BE2C (cell line): ENCODE data around the gene DSTN. TPM values are rescaled to one million over a fixed set of nuclear protein-coding genes. Genes with fewer than 3 reads are reported as not detected.

Experiments
- DNase-seq: peaks from one replicate; pipeline ENCODE4 v3.0.0-alpha.2; 2020
- H3K27me3 ChIP-seq: fragments of 250-450 bp; sonication (Bioruptor Pico); 2 replicates; pipeline ENCODE4 v1.5.1; 2020; ENCODE audit warnings: mild to moderate bottlenecking
- H3K36me3 ChIP-seq: fragments of 250-450 bp; sonication (Bioruptor Pico); 2 replicates; pipeline ENCODE4 v1.5.1; 2020; ENCODE audit warnings: mild to moderate bottlenecking
- H3K4me1 ChIP-seq: fragments of 250-450 bp; sonication (Bioruptor Pico); 2 replicates; pipeline ENCODE4 v1.5.1; 2020
- H3K4me3 ChIP-seq: 2 replicates; pipeline ENCODE4 v1.5.1; 2011; ENCODE audit warnings: low read depth, low read length
- H3K9me3 ChIP-seq: fragments of 250-450 bp; sonication (Bioruptor Pico); 2 replicates; pipeline ENCODE4 v1.5.1; 2020
- CTCF ChIP-seq: IDR thresholded peaks from 2 replicates; pipeline ENCODE4 v1.5.1; 2012; ENCODE audit warnings: mild to moderate bottlenecking, low read depth, low read length
- polyA plus RNA-seq: library from polyadenylated mRNA; unstranded; fragments of >200 nt; gene quantifications from one replicate; pipeline ENCODE4 v1.2.1, GENCODE V29; 2012; ENCODE audit warnings: low read depth, missing spikeins; ENCODE audit not compliant: insufficient read length, insufficient read depth

The DSTN gene
- 211 TPM for polyA plus RNA-seq

GRCh38 chr20:17569616-17570346 is at the start of gene DSTN:
TSS of gene DSTN (plus strand) at chr20:17570075. CDS start at chr20:17570209, 134 bp downstream.
- DNase-seq: peak; percentile 96
- Histone ChIP-seq H3K36me3 (no peaks in the 10 kb centered on the region), H3K9me3 (no peaks in the 10 kb centered on the region), H3K4me1 (peaks cover 4% of the 10 kb centered on the region; the same call in 1 of the 2 replicates), H3K4me3 (peak within 1 kb of the TSS; percentile 64), H3K27me3 (no peaks in the 10 kb centered on the region)
- TF ChIP-seq CTCF: no peak

- Histone ChIP-seq H3K27me3 (no peaks in the 10 kb centered on the region), H3K36me3 (no peaks in the 10 kb centered on the region), H3K4me3 (no peak overlapping the region), H3K4me1 (no peaks in the 10 kb centered on the region), H3K9me3 (no peaks in the 10 kb centered on the region)
- TF ChIP-seq CTCF: no peak
- no peak for DNase-seq
Observed at GRCh38 chr20:17520583-17520982, 49.3 kb upstream of the DSTN start.

GRCh38 chr20:17522528-17522927 is 47.3 kb upstream of the DSTN start:
- DNase-seq: no peak
- Histone ChIP-seq H3K4me1 (no peaks in the 10 kb centered on the region), H3K9me3 (no peaks in the 10 kb centered on the region), H3K36me3 (no peaks in the 10 kb centered on the region), H3K4me3 (no peak overlapping the region), H3K27me3 (no peaks in the 10 kb centered on the region)
- TF ChIP-seq CTCF: no peak

GRCh38 chr20:17523326-17523725 is 46.5 kb upstream of the DSTN start:
- H3K36me3 ChIP-seq: no peaks in the 10 kb centered on the region
- TF ChIP-seq CTCF: no peak

GRCh38 chr20:17524560-17524959 is 45.3 kb upstream of the DSTN start:
- Histone ChIP-seq H3K9me3 (no peaks in the 10 kb centered on the region), H3K4me3 (no peak overlapping the region), H3K4me1 (no peaks in the 10 kb centered on the region), H3K27me3 (no peaks in the 10 kb centered on the region), H3K36me3 (no peaks in the 10 kb centered on the region)
- no peak for DNase-seq
- TF ChIP-seq CTCF: no peak

More at GRCh38 chr20:17523326-17523725, 46.5 kb upstream of the DSTN start:
- Histone ChIP-seq H3K4me3 (no peak overlapping the region), H3K4me1 (no peaks in the 10 kb centered on the region), H3K27me3 (no peaks in the 10 kb centered on the region), H3K9me3 (no peaks in the 10 kb centered on the region)
- DNase-seq: no peak

GRCh38 chr20:17525132-17525531 is 44.7 kb upstream of the DSTN start:
- H3K27me3 ChIP-seq: no peaks in the 10 kb centered on the region
- H3K9me3 ChIP-seq: no peaks in the 10 kb centered on the region
- TF ChIP-seq CTCF: no peak
- H3K36me3 ChIP-seq: no peaks in the 10 kb centered on the region
- H3K4me1 ChIP-seq: no peaks in the 10 kb centered on the region
- no peak overlapping the region for H3K4me3 ChIP-seq
- no peak for DNase-seq
